ENCODE data around the gene HADHA. TPM values are rescaled to one million over a fixed set of nuclear protein-coding genes. Genes with fewer than 3 reads are reported as not detected.

HADHA gene
- total RNA-seq, 2 experiments from 2014 or later, result 117 to 123 TPM

DNA sequence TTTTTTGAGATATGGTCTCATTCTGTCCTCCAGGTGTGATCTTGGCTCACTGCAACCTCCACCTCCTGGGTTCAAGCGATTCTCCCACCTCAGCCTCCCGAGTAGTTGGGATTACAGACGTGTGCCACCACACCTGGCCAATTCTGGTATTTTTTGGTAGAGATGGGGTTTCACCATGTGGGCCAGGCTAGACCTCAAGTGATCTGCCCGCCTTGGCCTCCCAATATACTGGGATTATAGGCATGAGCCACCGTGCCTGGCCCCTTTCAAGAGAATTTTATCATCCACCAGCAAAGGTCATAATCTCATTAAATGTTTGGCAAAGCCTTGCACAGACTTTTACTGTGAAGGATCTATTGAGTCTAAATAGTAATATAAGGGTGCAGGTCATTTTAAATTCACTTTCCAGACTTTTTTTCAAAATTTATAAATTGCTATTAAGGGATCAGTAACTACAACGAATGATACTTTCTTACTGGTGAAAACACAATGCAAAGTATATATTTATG lies 2.5 kb downstream of the HADHA start:
- no peak overlapping the region for H3K27ac Mint-ChIP-seq
- intact Hi-C loops (cut with micrococcal nuclease), result loop anchor here (10.0 kb wide), 1 partner anchor 177 kb away; no protein-coding TSS in a partner anchor
- H3K36me3 Mint-ChIP-seq (ENCODE audit: low read depth), result peaks cover 1% of the 10 kb centered on the region
- CTCF ChIA-PET, result no interaction called here
- H3K4me3 Mint-ChIP-seq, result no peak overlapping the region
- no peaks in the 10 kb centered on the region for H3K27me3 Mint-ChIP-seq (ENCODE audit: low read depth)
- no peak for DNase-seq
- H3K4me1 Mint-ChIP-seq (ENCODE audit: low read depth), result peaks cover 45% of the 10 kb centered on the region
- no peaks in the 10 kb centered on the region for H3K9me3 Mint-ChIP-seq

DNA sequence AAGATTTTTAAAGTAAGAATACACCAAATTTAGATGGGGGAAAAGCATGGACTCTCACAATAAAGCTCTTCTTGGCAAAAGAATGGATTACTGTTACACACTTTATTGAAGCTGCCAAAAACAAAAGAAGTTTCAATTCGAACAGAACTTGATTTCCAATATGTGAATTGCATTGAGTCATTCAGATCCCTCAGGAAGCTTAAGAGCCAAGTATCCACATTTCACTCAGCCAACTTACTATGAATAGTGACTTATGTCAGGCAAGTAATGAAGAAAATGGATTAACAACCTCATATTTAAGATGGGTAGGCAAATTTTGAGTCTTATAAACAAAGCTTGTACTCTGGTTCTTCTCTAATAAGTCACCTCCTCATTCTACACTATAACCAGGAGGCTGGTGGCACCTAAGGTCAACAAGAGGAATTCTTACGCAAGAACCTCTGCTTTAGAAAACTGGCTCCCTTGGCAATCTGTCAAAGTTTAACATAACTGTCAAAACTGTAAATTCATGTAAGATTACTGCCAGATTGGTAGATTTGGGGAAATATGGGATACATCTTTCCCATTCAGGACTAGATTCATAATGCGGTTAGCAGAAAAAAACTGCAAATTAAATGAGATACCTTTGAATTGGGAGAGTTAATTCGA lies 6.0 kb downstream of the HADHA start:
- H3K27me3 Mint-ChIP-seq (ENCODE audit: low read depth), result no peaks in the 10 kb centered on the region
- no peak for DNase-seq
- H3K27ac Mint-ChIP-seq, result no peak overlapping the region
- peaks cover 28% of the 10 kb centered on the region for H3K4me1 Mint-ChIP-seq (ENCODE audit: low read depth)
- intact Hi-C loops (cut with micrococcal nuclease), result no loop called here
- no peaks in the 10 kb centered on the region for H3K9me3 Mint-ChIP-seq
- CTCF ChIA-PET, result no interaction called here
- H3K36me3 Mint-ChIP-seq (ENCODE audit: low read depth), result peaks cover 14% of the 10 kb centered on the region
- no peak overlapping the region for H3K4me3 Mint-ChIP-seq

DNA sequence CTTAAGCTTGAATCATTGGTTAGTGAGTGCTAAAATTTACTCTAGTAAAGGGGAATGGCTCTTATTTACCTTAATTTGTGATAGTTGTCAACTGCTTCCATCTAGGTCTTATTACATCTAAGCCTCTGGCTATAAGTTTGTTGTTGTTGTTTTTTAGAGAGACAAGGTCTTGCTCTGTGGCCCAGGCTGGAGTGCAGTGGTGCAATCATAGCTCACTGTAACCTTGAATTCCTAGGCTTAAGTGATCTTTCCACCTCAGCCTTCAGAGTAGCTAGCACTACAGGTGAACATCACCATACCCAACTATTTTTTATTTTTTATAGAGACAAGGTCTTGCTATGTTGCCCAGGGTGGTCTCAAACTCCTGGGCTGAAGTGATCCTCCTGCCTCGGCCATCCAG lies 6.6 kb downstream of the HADHA start:
- Mint-ChIP-seq H3K4me1 (ENCODE audit: low read depth) (peaks cover 23% of the 10 kb centered on the region), H3K36me3 (ENCODE audit: low read depth) (peaks cover 16% of the 10 kb centered on the region), H3K9me3 (no peaks in the 10 kb centered on the region), H3K27ac (no peak overlapping the region), H3K4me3 (no peak overlapping the region), H3K27me3 (ENCODE audit: low read depth) (no peaks in the 10 kb centered on the region)
- no peak for DNase-seq
- CTCF ChIA-PET, result no interaction called here
- intact Hi-C loops (cut with micrococcal nuclease), result no loop called here

DNA sequence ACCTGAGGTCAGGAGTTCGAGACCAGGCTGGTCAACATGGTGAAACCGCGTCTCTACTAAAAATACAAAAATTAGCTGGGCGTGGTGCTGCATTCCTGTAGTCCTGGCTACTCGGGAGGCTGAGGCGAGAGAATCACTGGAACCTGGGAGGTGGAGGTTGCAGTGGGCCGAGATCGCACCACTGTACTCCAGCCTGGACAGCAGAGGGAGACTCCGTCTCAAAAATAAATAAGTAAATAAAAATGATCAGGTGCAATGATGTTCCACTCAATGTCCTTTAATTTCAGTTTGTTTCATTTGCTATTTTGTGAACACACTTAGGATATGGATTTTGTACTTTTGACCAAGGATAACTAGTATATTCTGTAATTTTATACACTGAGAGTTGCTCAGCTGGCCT lies 9.3 kb downstream of the HADHA start:
- Mint-ChIP-seq H3K27ac (no peak overlapping the region), H3K9me3 (no peaks in the 10 kb centered on the region), H3K4me1 (ENCODE audit: low read depth) (peaks cover 3% of the 10 kb centered on the region), H3K36me3 (ENCODE audit: low read depth) (peaks cover 21% of the 10 kb centered on the region), H3K4me3 (no peak overlapping the region), H3K27me3 (ENCODE audit: low read depth) (no peaks in the 10 kb centered on the region)
- no peak for DNase-seq
- CTCF ChIA-PET, result interaction anchor here (0.7 to 1.5 kb wide), 3 partner anchors 14 to 96 kb away, joined by 3 read pairs; no protein-coding TSS in a partner anchor
- intact Hi-C loops (cut with micrococcal nuclease), result no loop called here

DNA sequence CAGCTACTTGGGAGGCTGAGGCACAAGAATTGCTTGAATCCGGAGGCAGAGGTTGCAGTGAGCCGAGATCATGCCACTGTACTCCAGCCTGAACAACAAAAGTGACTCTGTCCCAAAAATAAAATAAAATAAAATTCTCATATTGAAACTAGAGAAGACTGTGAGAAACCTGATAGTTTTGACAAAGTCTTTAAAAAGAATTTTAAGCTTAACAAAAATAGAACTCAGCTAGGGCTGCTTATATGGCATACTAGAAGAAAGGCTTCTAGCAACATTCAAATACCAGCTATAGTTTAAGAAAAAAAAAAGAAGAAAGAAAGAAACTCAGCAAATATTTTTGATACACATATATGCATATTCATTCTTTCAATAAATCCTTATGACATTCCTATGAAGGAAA lies 13.6 kb downstream of the HADHA start:
- Mint-ChIP-seq H3K9me3 (no peaks in the 10 kb centered on the region), H3K27me3 (ENCODE audit: low read depth) (no peaks in the 10 kb centered on the region), H3K4me1 (ENCODE audit: low read depth) (no peaks in the 10 kb centered on the region), H3K27ac (no peak overlapping the region), H3K4me3 (no peak overlapping the region), H3K36me3 (ENCODE audit: low read depth) (peaks cover 53% of the 10 kb centered on the region)
- CTCF ChIA-PET, result interaction anchor here (1.2 kb wide), 1 partner anchor 118 kb away, joined by 6 read pairs; no protein-coding TSS in a partner anchor
- DNase-seq, result no peak
- intact Hi-C loops (cut with micrococcal nuclease), result no loop called here

DNA sequence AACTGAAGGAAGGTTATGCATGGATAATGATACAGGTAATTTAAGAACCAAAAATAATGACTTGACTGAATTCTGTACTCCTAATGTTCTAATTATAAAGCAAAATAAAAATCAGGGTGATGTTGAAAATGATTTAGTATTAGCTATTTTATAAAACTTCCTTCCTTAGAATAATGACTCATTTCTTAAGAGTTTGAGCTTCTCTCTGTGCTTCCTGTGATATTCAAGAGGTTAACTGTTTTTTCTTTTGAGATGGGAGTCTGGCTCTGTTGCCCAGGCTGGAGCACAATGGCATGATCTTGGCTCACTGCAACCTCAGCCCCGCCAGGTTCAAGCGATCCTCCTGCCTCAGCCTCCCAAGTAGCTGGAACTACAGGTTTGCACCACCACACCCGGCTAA lies 14.8 kb downstream of the HADHA start:
- intact Hi-C loops (cut with micrococcal nuclease), result loop anchor here (5.0 kb wide), 1 partner anchor 833 kb away; no protein-coding TSS in a partner anchor
- H3K36me3 Mint-ChIP-seq (ENCODE audit: low read depth), result peaks cover 49% of the 10 kb centered on the region
- no peak overlapping the region for H3K27ac Mint-ChIP-seq
- no peaks in the 10 kb centered on the region for H3K27me3 Mint-ChIP-seq (ENCODE audit: low read depth)
- H3K9me3 Mint-ChIP-seq, result no peaks in the 10 kb centered on the region
- CTCF ChIA-PET, result interaction anchor here (0.6 kb wide), 1 partner anchor 478 kb away, joined by 3 read pairs; no protein-coding TSS in a partner anchor
- H3K4me1 Mint-ChIP-seq (ENCODE audit: low read depth), result no peaks in the 10 kb centered on the region
- H3K4me3 Mint-ChIP-seq, result no peak overlapping the region
- no peak for DNase-seq

DNA sequence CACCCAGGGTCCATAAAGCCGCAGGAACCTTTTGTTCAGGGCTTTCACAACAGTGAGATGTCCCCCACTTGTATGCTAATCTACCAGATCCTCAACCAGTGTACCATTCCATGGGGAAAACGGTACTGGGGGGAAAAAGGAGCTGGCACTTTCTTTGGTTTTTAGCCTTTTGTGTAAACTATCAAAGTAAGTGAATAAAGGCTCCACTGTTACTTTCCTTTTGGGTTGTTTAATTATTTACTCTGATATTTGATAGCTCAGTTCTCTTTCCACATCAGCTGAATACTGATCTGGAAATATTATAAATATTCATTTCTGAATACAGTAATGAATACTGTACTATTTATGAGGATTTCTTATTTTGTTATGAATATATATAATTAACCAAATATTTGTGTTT lies 20.3 kb downstream of the HADHA start:
- H3K4me1 Mint-ChIP-seq (ENCODE audit: low read depth), result no peaks in the 10 kb centered on the region
- H3K9me3 Mint-ChIP-seq, result no peaks in the 10 kb centered on the region
- peaks cover 32% of the 10 kb centered on the region for H3K36me3 Mint-ChIP-seq (ENCODE audit: low read depth)
- intact Hi-C loops (cut with micrococcal nuclease), result no loop called here
- no peak for DNase-seq
- no peaks in the 10 kb centered on the region for H3K27me3 Mint-ChIP-seq (ENCODE audit: low read depth)
- CTCF ChIA-PET, result no interaction called here
- no peak overlapping the region for H3K4me3 Mint-ChIP-seq
- H3K27ac Mint-ChIP-seq, result no peak overlapping the region

DNA sequence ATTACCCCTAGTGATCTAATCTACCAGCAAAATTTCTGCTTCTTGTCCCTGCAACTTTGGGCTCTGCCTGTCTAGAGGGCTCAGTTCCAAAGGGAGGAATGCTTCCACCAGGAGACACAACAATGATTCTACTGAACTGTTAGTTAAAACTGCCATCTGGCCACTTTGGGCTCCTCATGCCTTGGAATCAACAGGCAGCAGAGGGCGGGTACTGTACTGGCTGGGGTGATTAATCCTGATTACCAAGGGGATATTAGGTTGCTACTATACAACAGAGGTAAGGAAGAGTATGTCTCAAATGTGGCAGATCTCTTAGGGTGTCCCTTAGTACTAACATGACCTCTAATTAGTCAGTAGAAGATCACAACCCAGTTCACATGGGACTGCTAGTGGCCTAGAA lies 21.4 kb downstream of the HADHA start:
- Mint-ChIP-seq H3K4me1 (ENCODE audit: low read depth) (no peaks in the 10 kb centered on the region), H3K36me3 (ENCODE audit: low read depth) (peaks cover 28% of the 10 kb centered on the region), H3K27me3 (ENCODE audit: low read depth) (no peaks in the 10 kb centered on the region), H3K27ac (no peak overlapping the region), H3K4me3 (no peak overlapping the region), H3K9me3 (no peaks in the 10 kb centered on the region)
- CTCF ChIA-PET, result no interaction called here
- DNase-seq, result no peak
- intact Hi-C loops (cut with micrococcal nuclease), result no loop called here

DNA sequence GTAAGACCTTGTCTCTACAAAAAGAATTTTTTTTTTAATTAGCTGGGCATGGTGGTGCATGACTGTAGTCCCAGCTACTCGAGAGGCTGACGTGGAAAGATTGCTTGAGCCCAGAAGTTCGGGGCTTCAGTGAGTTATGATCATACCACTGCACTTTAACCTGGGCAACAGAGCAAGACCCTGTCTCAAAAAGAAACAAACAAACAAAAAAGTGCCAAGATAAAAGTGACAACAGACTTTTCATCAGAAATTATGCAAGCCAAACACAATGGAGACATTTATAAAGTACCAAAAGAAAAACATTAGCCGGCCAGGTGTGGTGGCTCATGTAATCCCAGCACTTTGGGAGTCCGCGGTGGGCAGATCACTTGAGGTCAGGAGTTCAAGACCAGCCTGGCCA lies 26.7 kb downstream of the HADHA start:
- Mint-ChIP-seq H3K9me3 (no peaks in the 10 kb centered on the region), H3K36me3 (ENCODE audit: low read depth) (peaks cover 21% of the 10 kb centered on the region), H3K27ac (no peak overlapping the region), H3K27me3 (ENCODE audit: low read depth) (no peaks in the 10 kb centered on the region), H3K4me3 (no peak overlapping the region), H3K4me1 (ENCODE audit: low read depth) (no peaks in the 10 kb centered on the region)
- no peak for DNase-seq
- CTCF ChIA-PET, result interaction anchor here (0.6 to 0.7 kb wide), 2 partner anchors 46 to 133 kb away, joined by 3 to 5 read pairs; no protein-coding TSS in a partner anchor
- intact Hi-C loops (cut with micrococcal nuclease), result no loop called here

DNA sequence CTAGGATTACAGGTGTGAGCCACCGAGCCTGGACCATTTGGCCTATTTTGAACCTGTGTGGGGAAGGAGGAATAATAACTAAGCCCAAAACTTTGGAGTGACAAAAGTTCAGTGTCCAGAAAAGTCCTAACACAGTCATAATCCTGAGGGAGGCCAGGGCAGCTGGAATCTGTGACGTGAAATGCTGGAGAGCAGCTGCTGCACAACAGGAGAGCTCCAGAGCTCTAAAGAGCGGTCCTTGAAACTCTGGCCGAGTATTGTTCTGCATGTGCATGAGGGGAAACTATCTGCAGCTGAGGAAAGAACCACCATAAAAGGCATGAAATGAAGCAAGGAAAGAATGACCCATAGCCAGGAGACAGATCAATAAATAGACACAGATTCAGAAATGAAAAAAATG lies 27.8 kb downstream of the HADHA start:
- Mint-ChIP-seq H3K36me3 (ENCODE audit: low read depth) (peaks cover 22% of the 10 kb centered on the region), H3K4me1 (ENCODE audit: low read depth) (no peaks in the 10 kb centered on the region), H3K27me3 (ENCODE audit: low read depth) (no peaks in the 10 kb centered on the region), H3K4me3 (no peak overlapping the region), H3K27ac (no peak overlapping the region), H3K9me3 (no peaks in the 10 kb centered on the region)
- intact Hi-C loops (cut with micrococcal nuclease), result no loop called here
- CTCF ChIA-PET, result interaction anchor here (0.5 to 1.2 kb wide), 2 partner anchors 14 to 178 kb away, joined by 3 to 5 read pairs; no protein-coding TSS in a partner anchor
- DNase-seq, result no peak

DNA sequence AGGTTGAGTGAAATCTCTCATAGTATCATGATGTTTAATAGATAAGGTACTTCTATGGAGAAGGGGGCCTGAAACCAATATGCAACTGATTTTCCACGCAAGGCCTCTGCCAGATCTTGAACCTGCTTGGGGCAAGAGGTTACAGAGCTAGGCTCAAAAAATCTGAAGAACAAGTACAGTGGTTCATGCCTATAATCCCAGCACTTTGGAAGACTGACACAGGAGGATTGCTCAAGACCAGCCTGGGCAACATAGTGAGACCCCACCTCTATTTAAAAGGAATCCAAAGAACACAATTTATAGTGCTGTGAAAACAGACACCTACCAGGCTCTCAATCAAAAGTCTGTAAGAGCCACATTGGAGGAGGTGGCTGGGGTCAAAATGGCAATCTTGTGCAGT lies 28.6 kb downstream of the HADHA start:
- intact Hi-C loops (cut with micrococcal nuclease), result no loop called here
- DNase-seq, result no peak
- no peaks in the 10 kb centered on the region for H3K27me3 Mint-ChIP-seq (ENCODE audit: low read depth)
- H3K9me3 Mint-ChIP-seq, result no peaks in the 10 kb centered on the region
- H3K36me3 Mint-ChIP-seq (ENCODE audit: low read depth), result peaks cover 22% of the 10 kb centered on the region
- no peaks in the 10 kb centered on the region for H3K4me1 Mint-ChIP-seq (ENCODE audit: low read depth)
- CTCF ChIA-PET, result no interaction called here
- H3K4me3 Mint-ChIP-seq, result no peak overlapping the region
- H3K27ac Mint-ChIP-seq, result no peak overlapping the region

DNA sequence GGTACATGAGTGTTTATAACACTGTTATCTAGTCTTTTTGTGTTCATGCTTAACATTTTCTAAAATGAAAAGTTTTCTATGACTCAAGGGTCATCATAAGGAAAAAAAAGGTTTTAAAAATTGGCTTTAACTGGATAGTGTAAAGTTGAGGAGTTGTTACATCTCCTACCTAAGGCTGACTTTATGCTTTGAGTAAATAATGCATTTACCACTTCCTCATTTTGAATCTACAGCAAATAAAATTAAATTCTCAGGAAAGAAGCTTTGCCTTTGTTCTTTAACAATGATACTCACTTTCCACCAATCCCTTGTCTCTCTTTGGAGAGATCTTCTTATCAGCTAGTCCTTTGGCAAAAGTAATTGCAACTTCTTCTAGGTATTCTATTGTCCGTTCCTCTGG lies 29.7 kb downstream of the HADHA start:
- intact Hi-C loops (cut with micrococcal nuclease), result no loop called here
- Mint-ChIP-seq H3K27ac (no peak overlapping the region), H3K9me3 (no peaks in the 10 kb centered on the region), H3K4me3 (no peak overlapping the region), H3K4me1 (ENCODE audit: low read depth) (no peaks in the 10 kb centered on the region), H3K27me3 (ENCODE audit: low read depth) (no peaks in the 10 kb centered on the region), H3K36me3 (ENCODE audit: low read depth) (peaks cover 24% of the 10 kb centered on the region)
- no peak for DNase-seq
- CTCF ChIA-PET, result no interaction called here

DNA sequence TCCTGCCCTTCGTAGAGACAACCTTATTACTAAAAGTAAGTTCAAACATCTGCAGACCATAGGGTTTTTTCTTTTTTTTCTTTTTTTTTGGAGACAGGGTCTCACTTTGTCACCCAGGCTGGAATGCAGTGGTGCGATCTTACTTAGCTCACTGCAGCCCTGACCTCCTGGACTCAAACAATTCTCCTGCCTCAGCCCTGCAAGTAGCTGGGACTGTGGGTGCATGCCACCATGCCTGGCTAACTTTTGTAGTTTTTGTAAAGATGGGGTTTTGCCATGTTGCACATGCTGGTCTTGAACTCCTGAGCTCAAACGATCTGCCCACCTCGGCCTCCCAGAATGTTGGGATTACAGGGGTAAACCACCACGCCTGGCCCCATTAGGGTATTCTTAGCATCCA lies 32.4 kb downstream of the HADHA start:
- no peaks in the 10 kb centered on the region for H3K27me3 Mint-ChIP-seq (ENCODE audit: low read depth)
- peaks cover 20% of the 10 kb centered on the region for H3K36me3 Mint-ChIP-seq (ENCODE audit: low read depth)
- H3K27ac Mint-ChIP-seq, result no peak overlapping the region
- intact Hi-C loops (cut with micrococcal nuclease), result no loop called here
- H3K4me3 Mint-ChIP-seq, result no peak overlapping the region
- no peak for DNase-seq
- CTCF ChIA-PET, result no interaction called here
- no peaks in the 10 kb centered on the region for H3K4me1 Mint-ChIP-seq (ENCODE audit: low read depth)
- H3K9me3 Mint-ChIP-seq, result no peaks in the 10 kb centered on the region

Measured in activated naive CD4-positive, alpha-beta T cell treated with anti-CD3 and anti-CD28 coated beads for 36 hours (primary cell).